ENCODE data around the gene ADPRHL1.
"Not testable (repeated sequence)": the region's sequence is repeated elsewhere in the genome, so short reads cannot be mapped to it uniquely, and the experiment has no call there.

The ADPRHL1 gene

DNA sequence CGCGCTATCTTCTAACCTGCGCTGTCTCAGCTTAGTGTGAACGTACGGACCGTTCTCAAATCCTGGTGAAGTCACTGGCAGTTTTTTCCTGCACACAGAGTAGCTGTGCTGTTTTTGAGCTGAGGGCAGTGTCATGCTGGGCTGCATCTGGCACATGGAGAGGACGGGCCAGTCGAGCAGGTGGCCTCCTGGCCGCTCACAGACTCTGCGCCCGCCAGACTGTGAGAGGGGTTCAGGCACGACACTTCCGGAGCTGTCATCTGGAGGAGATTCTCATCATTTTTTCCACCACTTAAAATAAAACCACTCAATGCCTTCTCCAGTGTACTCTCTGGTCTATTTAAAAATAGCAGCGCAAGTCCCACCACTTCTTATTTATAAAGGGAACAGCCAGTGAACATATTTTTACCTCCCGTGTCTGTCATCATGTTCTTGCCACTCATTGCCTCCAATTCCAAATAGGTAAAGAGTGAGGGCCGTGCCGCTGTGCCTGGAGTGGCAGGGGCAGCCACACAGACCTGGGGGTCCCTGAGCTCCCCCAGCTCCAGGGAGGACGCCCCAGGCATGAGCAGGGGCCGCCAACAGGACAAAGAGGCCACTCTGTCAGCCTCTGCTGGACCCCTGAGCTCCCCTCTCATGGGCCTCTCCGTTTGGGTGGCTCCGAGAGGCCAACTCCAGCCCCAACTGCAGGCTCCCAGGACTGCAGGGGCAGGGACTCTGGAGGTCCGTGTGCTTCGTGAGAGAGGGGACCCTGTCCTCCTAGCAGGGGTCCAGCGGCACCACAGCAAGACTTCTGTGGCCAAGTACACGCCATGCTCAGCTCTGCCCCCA, 52.5 kb downstream of the ADPRHL1 start:
- peak in 2 of 14 donors; percentile 12 to 93 for DNase-seq

DNA sequence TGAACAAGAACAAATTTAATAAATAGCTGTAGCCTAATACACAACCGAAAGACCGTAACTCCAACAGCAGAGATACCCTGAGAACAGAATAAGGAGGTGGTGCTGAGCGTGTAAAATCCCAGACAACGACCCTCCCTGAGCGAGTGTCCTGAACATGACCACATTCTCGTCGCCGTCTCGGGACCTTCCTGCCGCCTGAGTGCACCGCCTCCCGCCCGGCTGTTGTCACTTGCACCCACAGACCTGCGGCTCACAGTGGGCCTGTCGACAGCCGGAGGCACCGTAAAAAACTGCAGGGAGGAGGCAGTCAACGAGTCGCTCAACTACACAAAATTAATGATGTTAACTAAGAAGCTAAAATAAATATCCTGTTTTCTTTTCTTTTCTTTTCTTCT, 53.5 kb downstream of the ADPRHL1 start:
- DNase-seq: no peak

DNA sequence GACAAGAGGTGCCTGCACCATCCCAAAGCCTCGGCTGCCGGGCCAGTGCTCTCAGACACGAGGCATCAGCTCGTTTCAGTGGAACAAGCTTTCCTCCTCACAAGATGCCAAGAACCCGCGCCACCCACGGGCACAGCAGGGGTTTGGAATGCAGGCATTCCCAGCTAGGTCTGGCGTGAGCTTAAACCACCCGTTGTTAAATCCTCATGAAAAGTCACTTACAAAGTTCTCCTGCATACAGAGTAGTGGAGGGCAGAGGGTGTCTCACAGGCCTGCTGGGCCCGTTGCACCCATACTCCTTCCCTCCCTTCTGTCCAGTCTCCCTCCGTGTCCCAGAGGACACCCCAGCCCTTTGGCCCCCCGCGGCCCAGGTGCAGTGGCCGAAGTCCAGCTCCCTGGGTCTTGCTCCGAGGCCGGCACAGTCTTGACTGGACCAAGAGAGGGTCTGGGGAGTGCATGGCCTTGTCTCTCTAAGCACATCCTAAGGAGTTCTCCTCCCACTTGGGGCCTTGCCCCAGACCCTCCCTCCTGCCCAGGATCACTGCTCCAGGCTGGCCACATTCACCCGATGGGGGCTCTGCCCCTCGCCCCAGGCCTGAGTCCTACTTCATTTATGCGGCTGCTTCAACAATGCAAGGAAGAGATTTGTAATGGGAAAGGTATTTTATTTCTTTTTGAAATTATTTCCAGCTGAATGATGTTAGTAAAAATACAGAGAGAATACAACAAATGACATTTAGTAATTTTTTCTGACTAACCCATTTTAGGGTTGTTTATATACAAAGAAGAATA, 54.1 kb downstream of the ADPRHL1 start:
- DNase-seq: peak in 1 of 14 donors; percentile 15

DNA sequence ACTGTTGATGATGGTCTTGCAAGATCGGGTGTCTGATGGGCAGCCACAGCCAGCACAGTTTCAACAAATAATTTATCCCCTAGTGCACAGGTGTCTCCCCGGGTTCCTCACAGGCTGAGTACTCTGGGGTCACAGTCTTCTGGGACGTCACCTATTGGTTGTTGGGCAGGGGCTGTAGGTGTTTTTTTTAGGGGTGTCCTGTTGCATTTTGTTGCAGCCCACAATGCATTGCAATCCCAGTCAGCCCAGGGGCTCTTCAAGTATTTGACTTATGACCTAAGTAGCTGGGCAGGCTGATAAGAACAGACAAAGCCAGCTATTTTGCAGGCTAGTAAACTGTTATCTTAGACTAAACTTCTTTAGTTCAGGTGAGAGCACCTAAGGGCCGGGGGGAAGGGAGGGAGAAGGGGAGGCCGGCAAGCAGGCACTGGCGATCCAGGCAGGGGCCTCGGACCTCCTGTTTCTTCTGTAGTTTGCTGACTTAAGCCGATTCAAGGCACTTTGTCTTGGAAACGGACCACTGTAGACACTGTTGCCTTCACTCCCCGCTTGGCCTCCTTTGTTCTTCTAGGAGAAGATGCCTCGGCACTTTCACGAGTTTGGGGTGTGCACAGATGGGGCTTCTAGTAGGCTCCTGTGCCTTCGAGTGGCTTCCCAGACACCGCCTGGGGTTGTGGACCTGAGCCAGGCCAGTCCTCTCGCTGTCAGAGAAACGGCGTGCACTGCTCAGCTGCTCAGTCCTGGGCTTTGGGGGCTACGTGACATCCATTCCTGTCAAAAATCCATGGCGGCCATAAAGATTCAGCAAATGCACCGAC, 55.5 kb downstream of the ADPRHL1 start:
- peak in 1 of 14 donors; percentile 26 for DNase-seq

DNA sequence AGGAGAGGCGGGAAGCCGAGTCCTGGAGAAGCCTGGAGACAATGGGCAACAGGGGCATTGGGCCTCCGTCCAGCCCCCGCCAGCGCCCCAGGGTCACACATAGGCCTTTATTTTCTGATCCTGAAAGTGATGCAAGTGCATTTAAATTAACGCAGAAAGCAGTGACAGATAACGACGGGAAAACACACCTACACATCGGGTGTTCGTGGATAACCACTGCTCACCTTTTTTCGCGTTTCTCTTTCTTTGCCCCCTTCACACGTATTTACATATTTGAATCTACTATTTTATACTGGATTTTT, 59.0 kb downstream of the ADPRHL1 start:
- DNase-seq: peak in 1 of 14 donors; percentile 59

DNA sequence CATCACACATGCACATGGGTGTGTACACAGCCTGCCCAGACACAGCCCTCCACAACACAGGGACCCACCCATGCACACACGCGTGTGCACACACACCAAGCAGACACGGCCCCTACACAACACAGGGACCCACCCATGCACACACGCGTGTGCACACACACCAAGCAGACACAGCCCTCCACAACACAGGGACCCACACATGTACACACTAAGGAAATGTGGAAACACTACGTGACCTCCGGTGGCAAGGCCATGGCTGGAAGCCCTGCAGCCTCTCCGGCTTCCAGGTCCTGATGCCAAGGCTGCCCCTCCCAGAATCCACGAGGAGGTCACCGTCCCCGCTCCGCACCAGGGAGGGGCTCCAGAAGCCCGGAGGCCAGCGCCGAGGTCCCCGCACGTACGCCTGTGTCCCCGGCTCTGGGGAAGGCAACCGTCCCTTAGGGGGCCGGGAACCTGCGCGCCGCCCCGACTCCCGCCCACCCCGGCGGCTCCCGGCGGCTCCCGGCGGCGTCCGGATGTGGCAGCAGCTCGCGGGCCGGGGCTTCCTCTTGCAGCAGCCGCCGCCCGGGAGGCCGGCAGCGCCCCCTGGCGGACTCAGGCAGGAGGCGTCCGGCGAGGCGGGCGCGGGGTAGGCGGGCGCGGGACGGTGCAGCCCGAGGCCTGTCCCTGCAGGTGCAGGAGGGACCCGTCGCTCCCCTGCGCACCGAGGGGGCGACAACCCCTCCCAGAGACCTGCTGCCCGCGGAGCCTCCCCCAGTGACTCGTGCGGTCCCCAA, 59.5 kb downstream of the ADPRHL1 start:
- DNase-seq: peak in 11 of 14 donors; percentile 17 to 80 (median 45)

DNA sequence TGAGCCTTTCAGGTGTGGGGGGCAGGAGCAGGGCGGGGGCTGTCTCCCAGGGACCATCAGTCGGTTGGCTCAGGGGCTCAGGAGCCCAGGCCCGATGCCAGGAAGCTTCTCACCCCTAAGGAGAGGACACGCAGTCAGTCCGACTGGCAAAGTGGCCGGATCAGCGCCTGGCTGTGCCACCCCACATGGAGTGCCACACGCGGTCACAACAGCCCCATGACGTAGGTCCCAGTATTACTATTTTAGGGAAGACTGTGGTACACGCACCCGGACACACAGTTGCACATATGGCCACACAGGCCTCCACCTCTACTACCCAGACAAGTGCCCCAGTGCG, 60.1 kb downstream of the ADPRHL1 start:
- DNase-seq: peak in 2 of 14 donors; percentile 13 to 59

DNA sequence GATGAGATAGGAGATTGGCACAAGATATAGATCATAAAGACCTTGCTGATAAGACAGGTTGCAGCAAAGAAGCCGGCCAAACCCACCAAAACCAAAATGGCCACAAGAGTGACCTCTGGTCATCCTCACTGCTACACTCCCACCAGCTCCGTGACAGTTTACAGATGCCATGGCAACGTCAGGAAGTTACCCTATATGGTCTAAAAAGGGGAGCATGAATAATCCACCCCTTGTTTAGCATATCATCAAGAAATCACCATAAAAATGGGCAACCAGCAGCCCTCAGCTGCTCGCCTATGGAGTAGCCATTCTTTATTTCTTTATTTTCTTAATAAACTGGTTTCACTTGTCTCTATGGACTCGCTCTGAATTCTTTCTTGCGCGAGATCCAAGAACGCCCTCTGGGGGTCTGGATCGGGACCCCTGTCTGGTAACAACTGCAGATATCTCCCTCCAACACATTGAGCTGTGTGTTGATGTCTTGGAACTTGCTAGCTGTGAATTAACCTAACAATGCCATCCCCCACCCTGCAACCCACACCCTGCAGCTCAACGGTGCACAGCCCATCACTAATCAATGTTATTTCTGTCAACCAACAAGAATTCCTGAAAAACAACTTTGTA, 62.3 kb downstream of the ADPRHL1 start:
- no peak for DNase-seq

DNA sequence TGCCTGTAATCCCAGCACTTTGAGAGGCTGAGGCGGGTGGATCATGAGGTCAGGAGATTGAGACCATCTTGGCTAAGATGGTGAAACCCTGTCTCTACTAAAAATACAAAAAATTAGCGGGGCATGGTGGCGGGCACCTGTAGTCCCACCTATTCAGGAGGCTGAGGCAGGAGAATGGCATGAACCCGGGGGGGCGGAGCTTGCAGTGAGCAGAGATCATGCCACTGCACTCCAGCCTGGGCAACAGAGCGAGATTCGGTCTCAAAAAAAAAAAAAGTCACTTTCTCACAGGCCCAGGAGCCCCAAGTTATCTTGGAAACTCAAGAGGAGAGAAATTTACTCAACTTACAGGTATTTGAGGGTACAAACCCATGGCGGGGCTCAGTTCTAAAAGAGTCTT, 63.7 kb downstream of the ADPRHL1 start:
- not testable (repeated sequence) for DNase-seq

DNA sequence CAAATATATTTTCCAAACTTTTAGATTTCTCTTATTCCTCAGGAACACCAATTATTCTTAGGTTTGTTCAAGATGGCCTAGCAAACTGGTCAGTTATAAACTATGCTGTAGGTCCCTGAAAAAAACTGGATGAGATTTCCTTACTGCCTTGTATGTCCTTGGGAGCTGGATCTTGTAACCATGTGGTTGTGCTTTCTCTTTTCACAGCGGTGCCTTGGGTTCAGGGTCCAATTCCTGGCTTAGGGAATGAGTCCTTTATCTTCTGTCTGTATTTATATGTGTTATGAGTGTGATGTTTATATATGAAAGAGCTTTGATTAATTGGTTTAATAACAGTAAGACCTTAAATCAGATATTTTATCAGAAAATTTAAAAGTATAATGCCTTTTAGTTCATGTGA, 65.9 kb downstream of the ADPRHL1 start:
- DNase-seq: no peak

DNA sequence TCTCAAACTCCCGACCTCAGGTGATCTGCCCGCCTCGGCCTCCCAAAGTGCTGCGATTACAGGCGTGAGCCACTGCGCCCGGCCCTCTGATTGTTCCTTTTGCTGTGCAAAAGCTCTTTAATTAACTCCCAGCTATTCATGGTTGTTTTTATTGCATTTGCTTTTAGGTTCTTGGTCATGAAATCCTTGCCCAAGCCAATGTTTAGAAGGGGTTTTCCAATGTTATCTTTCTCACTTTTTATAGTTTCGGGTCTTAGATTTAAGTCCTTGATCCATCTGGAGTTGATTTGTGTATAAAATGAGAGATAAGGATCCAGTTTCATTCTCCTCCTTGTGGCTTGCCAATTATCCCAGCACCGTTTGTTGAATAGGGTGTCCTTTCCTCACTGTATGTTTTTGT, 70.2 kb downstream of the ADPRHL1 start:
- DNase-seq: no peak

DNA sequence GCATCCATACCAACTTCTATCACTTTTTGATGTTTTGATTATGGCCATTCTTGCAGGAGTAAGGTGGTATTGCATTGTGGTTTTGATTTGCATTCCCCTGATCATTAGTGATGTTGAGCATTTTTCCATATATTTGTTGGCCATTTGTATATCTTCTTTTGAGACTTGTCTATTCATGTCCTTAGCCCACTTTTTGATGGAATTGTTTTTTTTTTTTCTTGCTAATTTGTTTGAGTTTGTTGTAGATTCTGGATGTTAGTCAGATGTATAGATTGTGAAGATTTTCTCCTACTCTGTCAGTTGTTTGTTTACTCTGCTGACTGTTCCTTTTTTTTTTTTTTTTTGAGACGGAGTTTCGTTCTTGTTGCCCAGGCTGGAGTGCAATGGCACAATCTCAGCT, 70.7 kb downstream of the ADPRHL1 start:
- not testable (repeated sequence) for DNase-seq

DNA sequence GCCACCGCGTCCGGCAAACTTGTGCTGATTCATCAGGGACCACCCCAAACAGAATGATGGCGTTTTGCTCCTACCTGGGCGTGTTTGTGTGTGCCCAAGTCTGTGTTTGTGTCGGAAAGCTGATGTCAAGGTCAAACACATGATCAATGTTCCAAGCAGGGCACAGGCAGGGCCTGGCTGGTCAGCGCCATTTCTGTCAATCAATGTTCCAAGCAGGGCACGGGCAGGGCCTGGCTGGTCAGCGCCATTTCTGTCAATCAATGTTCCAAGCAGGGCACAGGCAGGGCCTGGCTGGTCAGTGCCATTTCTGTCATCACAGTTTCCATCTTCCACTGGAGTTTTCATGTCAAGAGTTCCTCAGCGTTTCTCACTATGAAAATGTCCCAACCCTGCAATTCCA, 74.5 kb downstream of the ADPRHL1 start:
- DNase-seq: no peak

DNA sequence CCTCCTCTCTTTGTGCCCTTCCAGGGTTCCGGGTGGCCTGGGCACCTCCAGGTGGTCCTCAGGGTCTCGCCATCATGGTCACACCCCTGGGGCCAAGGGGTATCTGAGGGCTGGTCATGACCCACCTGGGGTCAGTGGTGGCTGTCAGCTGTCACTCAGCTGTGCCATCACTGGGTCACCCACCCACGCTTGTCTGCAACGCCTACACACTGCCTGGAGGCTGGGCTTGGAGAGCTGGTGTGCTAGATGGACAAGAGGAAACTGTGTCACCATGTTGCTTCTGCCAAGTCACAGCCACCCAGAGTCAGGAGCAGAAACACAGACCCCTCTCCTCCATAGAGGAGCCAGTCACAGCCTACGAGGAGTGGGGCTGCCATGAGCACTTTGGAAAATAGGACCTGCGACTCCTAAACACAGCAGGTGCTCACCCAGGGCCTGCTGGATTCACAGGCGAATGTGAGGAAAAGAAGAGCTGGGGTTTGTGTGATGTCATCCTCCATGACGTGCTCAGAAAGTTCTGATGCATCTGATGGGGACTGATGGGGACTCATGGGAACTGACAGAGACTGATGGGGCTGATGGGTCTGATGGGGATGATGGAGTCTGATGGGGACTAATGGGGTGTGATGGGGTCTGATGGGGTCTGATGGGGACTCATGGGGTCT, 78.6 kb downstream of the ADPRHL1 start:
- no peak for DNase-seq

DNA sequence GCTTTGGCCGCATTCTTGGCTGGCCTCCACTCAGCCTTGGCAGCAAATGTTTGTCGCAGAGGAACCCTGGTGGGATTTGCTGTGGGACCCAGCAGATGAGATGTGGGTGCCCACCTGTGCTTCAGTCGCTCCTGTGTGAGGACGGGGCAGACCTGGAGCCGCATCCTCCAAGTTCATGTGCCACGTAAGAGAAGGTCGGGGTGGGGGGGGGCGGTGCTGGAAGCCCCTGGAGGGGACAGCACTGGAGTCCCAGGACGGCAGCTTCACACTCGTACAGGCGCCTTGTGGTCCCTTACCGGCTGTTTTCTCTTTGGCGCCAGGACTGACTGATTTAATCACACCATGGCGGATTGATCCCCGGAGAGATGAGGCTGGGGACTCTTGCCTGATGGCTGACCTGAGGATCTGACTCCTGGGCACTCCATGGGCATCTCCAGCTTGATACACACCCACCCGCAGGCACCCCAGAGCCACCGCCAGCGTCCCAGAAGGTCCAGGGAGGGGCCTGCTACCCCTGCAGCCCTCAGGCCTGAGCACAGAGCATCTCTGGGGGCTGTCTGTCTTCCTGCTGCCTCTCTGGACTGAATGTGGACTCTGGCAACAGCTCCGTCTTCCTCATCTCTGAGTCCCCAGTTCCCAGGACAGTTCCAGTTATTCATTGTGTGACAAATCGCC, 79.3 kb downstream of the ADPRHL1 start:
- DNase-seq: no peak

DNA sequence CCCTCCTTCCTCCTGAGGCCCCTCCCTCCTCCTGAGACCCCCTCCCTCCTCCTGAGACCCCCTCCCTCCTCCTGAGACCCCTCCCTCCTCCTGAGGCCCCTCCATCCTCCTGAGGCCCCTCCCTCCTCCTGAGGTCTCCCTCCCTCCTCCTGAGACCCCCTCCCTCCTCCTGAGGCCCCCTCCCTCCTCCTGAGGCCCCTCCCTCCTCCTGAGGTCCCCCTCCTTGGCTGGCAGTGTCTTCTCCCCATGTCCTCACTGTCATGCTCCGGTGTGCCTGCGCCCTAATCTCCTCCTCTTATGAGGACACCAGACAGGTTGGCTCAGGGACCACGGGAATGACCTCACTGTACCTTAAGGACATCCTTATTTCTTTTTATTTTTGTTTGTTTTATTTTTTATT, 81.6 kb downstream of the ADPRHL1 start:
- not testable (repeated sequence) for DNase-seq

DNA sequence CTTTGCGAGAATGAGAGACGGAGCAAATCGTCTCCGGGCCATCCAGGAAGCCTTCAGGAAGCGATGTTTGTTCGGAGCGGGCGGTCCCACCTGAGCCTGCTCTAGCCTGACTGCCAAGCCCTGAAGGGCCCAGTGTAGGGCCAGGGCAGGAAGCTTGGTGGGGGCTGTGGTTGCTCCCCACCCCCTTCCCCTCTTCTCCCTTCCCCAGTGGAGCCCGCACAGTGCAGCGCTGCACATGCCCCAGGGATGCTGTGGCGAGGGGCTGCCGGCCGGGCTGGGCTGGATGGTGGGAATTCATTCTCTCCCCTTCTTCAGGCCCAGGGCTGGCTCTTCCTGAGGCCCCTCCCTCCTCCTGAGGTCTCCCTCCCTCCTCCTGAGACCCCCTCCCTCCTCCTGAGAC, 82.2 kb downstream of the ADPRHL1 start:
- no peak for DNase-seq

DNA sequence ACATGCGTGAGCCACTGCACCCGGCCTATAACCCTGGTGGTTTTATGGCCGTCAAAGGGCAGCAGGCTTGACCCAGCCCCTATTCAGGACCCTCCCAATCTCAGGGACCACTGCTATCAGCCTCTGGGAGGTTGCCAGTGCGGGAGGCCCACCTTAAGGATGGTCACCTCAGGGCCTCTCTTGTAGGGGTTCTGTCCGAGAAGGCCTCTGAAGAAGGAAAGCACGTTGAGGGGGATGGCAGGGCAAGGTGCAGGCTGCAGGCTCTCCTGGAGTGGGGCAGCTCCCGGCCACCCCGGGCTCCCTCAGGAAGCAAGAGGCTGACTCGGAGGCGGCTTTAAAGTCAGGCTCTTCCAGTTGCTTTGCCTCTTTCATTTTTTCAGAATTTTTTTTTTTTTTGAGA, 83.4 kb downstream of the ADPRHL1 start:
- no peak for DNase-seq

DNA sequence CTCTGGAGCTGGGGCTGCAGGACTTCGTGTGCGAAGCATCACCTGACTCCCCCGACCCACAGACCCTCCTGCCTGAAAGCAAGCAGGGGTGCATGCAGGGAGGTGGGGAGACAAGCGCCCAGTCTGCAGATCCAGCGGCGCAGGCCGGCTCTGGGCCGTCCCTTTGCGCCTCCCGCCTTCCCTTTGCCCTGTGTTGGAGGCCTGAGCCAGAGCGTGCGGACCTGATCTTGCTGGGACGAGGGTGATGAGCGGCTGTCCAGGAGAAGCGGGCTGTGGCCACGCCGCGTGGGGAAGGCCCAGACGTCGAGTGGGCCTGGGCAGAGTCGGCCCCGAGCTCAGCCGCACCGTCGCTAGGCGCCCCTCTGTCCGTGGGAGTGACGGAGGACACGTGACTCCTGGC, 84.1 kb downstream of the ADPRHL1 start:
- no peak for DNase-seq

DNA sequence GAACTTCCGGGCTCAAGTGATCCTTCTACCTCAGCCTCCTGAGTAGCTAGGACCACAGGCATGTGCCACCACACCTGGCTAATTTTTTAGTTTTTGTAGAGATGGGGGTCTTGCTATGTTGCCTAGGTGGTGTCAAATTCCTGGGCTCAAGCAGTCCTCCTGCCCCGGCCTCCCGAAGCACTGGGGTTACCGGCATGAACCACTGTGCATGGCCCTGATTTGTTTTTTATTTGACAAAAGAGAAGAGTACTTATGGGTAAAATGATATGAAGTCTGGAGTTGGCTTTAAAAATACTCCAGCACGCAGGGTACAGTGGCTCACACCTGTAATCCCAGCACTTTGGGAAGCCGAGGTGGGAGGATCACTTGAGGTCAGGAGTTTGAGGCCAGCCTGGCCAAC, 84.9 kb downstream of the ADPRHL1 start:
- DNase-seq: not testable (repeated sequence)

DNA sequence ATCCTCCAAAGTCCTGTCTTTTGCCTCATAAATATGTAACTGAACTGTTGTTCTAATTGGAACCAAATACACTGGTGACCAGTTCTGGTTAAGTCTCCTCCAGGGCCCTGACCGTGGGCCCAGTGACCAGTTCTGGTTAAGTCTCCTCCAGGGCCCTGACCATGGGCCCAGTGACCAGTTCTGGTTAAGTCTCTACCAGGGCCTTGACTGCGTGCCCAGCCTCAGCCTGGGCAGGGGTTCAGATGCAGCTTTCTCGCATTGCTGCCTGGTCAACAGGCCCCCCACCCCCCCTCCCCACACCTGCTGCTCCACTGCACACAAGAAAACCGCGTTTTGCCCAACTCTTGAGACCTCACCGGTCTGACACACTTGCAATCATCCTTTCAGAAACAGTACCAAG, 85.5 kb downstream of the ADPRHL1 start:
- no peak for DNase-seq
